HG02798 (cell line): Measurements from ENCODE around the gene AIG1.

ENCODE experiments used
- ATAC-seq: cut with Tn5 transposase; IDR thresholded peaks from one replicate; pipeline ENCODE4 v1.9.1; 2021; ENCODE audit warnings: mild to moderate bottlenecking; ENCODE audit not compliant: unreplicated experiment, poor library complexity

Gene AIG1

GRCh38 chr6:143187238-143187923 is 126.7 kb downstream of the AIG1 start:
- ATAC-seq = no peak

- no peak for ATAC-seq
These were observed 127.6 kb downstream of the AIG1 start for GRCh38 chr6:143188292-143188691.

GRCh38 chr6:143191361-143191760 is 130.7 kb downstream of the AIG1 start:
- no peak for ATAC-seq

- no peak for ATAC-seq
These were observed 132.1 kb downstream of the AIG1 start for GRCh38 chr6:143192766-143193165.

- no peak for ATAC-seq
These were observed 132.9 kb downstream of the AIG1 start for GRCh38 chr6:143193571-143194094.

- ATAC-seq = no peak
These were observed 133.5 kb downstream of the AIG1 start for GRCh38 chr6:143194095-143194589.

GRCh38 chr6:143195349-143195845 is 134.7 kb downstream of the AIG1 start:
- no peak for ATAC-seq

GRCh38 chr6:143196525-143197225 is 136.0 kb downstream of the AIG1 start:
- ATAC-seq = no peak

GRCh38 chr6:143197377-143197776 is 136.7 kb downstream of the AIG1 start:
- no peak for ATAC-seq

- ATAC-seq = no peak
These were observed 137.6 kb downstream of the AIG1 start for GRCh38 chr6:143198312-143198711.

GRCh38 chr6:143199291-143199690 is 138.6 kb downstream of the AIG1 start:
- ATAC-seq = no peak

GRCh38 chr6:143200167-143200770 is 139.6 kb downstream of the AIG1 start:
- no peak for ATAC-seq

GRCh38 chr6:143204045-143204444 is 143.4 kb downstream of the AIG1 start:
- no peak for ATAC-seq

- no peak for ATAC-seq
These were observed 144.4 kb downstream of the AIG1 start for GRCh38 chr6:143205131-143205535.

- no peak for ATAC-seq
These were observed 144.9 kb downstream of the AIG1 start for GRCh38 chr6:143205585-143205984.

GRCh38 chr6:143205991-143206390 is 145.3 kb downstream of the AIG1 start:
- ATAC-seq = no peak

- no peak for ATAC-seq
These were observed 145.9 kb downstream of the AIG1 start for GRCh38 chr6:143206550-143206949.

- ATAC-seq = no peak
These were observed 149.7 kb downstream of the AIG1 start for GRCh38 chr6:143210420-143210819.

GRCh38 chr6:143213859-143214376 is 153.2 kb downstream of the AIG1 start:
- ATAC-seq = no peak

GRCh38 chr6:143215363-143215762 is 154.7 kb downstream of the AIG1 start:
- ATAC-seq = no peak

GRCh38 chr6:143215771-143216170 is 155.1 kb downstream of the AIG1 start:
- no peak for ATAC-seq
